ENCODE data around the gene MDM4.

MDM4 gene

GRCh38 chr1:204578867-204579664, 62.9 kb downstream of the MDM4 start:
- DNase-seq (ENCODE audit: low read depth in 2 of 2) = no peak

GRCh38 chr1:204579681-204580080, 63.5 kb downstream of the MDM4 start:
- DNase-seq (ENCODE audit: low read depth in 2 of 2) = no peak

GRCh38 chr1:204580862-204581261, 64.7 kb downstream of the MDM4 start:
- no peak for DNase-seq (ENCODE audit: low read depth in 2 of 2)

GRCh38 chr1:204581759-204582158, 65.6 kb downstream of the MDM4 start:
- no peak for DNase-seq (ENCODE audit: low read depth in 2 of 2)

- DNase-seq (ENCODE audit: low read depth in 2 of 2) = no peak
Observed at GRCh38 chr1:204583909-204584632, 67.9 kb downstream of the MDM4 start.

GRCh38 chr1:204584699-204585372, 68.6 kb downstream of the MDM4 start:
- no peak for DNase-seq (ENCODE audit: low read depth in 2 of 2)

- no peak for DNase-seq (ENCODE audit: low read depth in 2 of 2)
Observed at GRCh38 chr1:204587621-204588020, 71.4 kb downstream of the MDM4 start.

GRCh38 chr1:204588826-204589225, 72.6 kb downstream of the MDM4 start:
- DNase-seq (ENCODE audit: low read depth in 2 of 2) = no peak

GRCh38 chr1:204589409-204590038, 73.3 kb downstream of the MDM4 start:
- DNase-seq (ENCODE audit: low read depth in 2 of 2) = no peak

GRCh38 chr1:204591473-204592090, 75.4 kb downstream of the MDM4 start:
- DNase-seq (ENCODE audit: low read depth in 2 of 2) = no peak

GRCh38 chr1:204592246-204592948, 76.2 kb downstream of the MDM4 start:
- DNase-seq (ENCODE audit: low read depth in 2 of 2) = no peak

GRCh38 chr1:204598319-204598969, 82.2 kb downstream of the MDM4 start:
- DNase-seq (ENCODE audit: low read depth in 2 of 2) = no peak

- no peak for DNase-seq (ENCODE audit: low read depth in 2 of 2)
Observed at GRCh38 chr1:204599098-204599497, 82.9 kb downstream of the MDM4 start.

GRCh38 chr1:204599596-204599995, 83.4 kb downstream of the MDM4 start:
- DNase-seq (ENCODE audit: low read depth in 2 of 2) = no peak

- no peak for DNase-seq (ENCODE audit: low read depth in 2 of 2)
Observed at GRCh38 chr1:204600203-204600602, 84.0 kb downstream of the MDM4 start.

- no peak for DNase-seq (ENCODE audit: low read depth in 2 of 2)
Observed at GRCh38 chr1:204600968-204601367, 84.8 kb downstream of the MDM4 start.

- DNase-seq (ENCODE audit: low read depth in 2 of 2) = no peak
Observed at GRCh38 chr1:204602111-204602579, 85.9 kb downstream of the MDM4 start.

- no peak for DNase-seq (ENCODE audit: low read depth in 2 of 2)
Observed at GRCh38 chr1:204602871-204603542, 86.8 kb downstream of the MDM4 start.

GRCh38 chr1:204605791-204606190, 89.6 kb downstream of the MDM4 start:
- DNase-seq (ENCODE audit: low read depth in 2 of 2) = no peak
